Dendritic cell treated with granulocyte-macrophage colony-stimulating factor and Interleukin-4, amounts not matched to agents 40 ng/mL and 50 ng/mL, for 4 days (primary cell): ENCODE measurements around the gene PRG2.

Experiments used
- H3K27ac Mint-ChIP-seq: one replicate; pipeline ENCODE4 v1.8.0; 2022; ENCODE audit warnings: mild to moderate bottlenecking, mixed read lengths
- H3K27me3 Mint-ChIP-seq: one replicate; pipeline ENCODE4 v1.8.0; 2022; ENCODE audit warnings: mild to moderate bottlenecking, mixed read lengths
- H3K36me3 Mint-ChIP-seq: one replicate; pipeline ENCODE4 v1.8.0; 2022; ENCODE audit warnings: low read depth, mixed read lengths
- H3K4me1 Mint-ChIP-seq: one replicate; pipeline ENCODE4 v1.8.0; 2022; ENCODE audit warnings: low read depth, mixed read lengths
- H3K4me3 Mint-ChIP-seq: one replicate; pipeline ENCODE4 v1.8.0; 2022; ENCODE audit warnings: mild to moderate bottlenecking, moderate library complexity, mixed read lengths
- H3K9me3 Mint-ChIP-seq: one replicate; pipeline ENCODE4 v1.8.0; 2022; ENCODE audit warnings: mixed read lengths
- intact Hi-C: fragments of 100-400 bp; cut with micrococcal nuclease; formaldehyde crosslinking; loops from one replicate; pipeline ENCODE4 v1.15.0; 2022

Gene PRG2

GRCh38 chr11:57396744-57397143 lies 6.3 kb upstream of the PRG2 start:
- Mint-ChIP-seq H3K27ac (no peak overlapping the region), H3K36me3 (no peaks in the 10 kb centered on the region), H3K4me1 (peaks cover 5% of the 10 kb centered on the region), H3K4me3 (no peak overlapping the region), H3K9me3 (no peaks in the 10 kb centered on the region), H3K27me3 (no peaks in the 10 kb centered on the region)
- intact Hi-C loops, result no loop called here

GRCh38 chr11:57395905-57396623 lies 5.6 kb upstream of the PRG2 start:
- Mint-ChIP-seq H3K4me1 (peaks cover 8% of the 10 kb centered on the region), H3K9me3 (no peaks in the 10 kb centered on the region), H3K36me3 (no peaks in the 10 kb centered on the region), H3K4me3 (no peak overlapping the region), H3K27ac (no peak overlapping the region), H3K27me3 (no peaks in the 10 kb centered on the region)
- intact Hi-C loops, result no loop called here

- Mint-ChIP-seq H3K27me3 (peaks cover under 1% of the 10 kb centered on the region), H3K9me3 (no peaks in the 10 kb centered on the region), H3K27ac (no peak overlapping the region), H3K4me3 (no peak overlapping the region), H3K4me1 (peaks cover 9% of the 10 kb centered on the region), H3K36me3 (no peaks in the 10 kb centered on the region)
- intact Hi-C loops, result no loop called here
Observed at GRCh38 chr11:57394203-57394965, 3.9 kb upstream of the PRG2 start.

GRCh38 chr11:57392763-57393105 lies 2.3 kb upstream of the PRG2 start:
- Mint-ChIP-seq H3K4me1 (peaks cover 10% of the 10 kb centered on the region), H3K27ac (no peak overlapping the region), H3K4me3 (no peak overlapping the region), H3K27me3 (peaks cover 4% of the 10 kb centered on the region), H3K9me3 (no peaks in the 10 kb centered on the region), H3K36me3 (no peaks in the 10 kb centered on the region)
- intact Hi-C loops, result no loop called here

- Mint-ChIP-seq H3K36me3 (no peaks in the 10 kb centered on the region), H3K27me3 (peaks cover 4% of the 10 kb centered on the region), H3K9me3 (no peaks in the 10 kb centered on the region), H3K4me1 (peaks cover 15% of the 10 kb centered on the region), H3K4me3 (no peak overlapping the region), H3K27ac (no peak overlapping the region)
- intact Hi-C loops, result no loop called here
Observed at GRCh38 chr11:57392066-57392762, 1.8 kb upstream of the PRG2 start.

GRCh38 chr11:57391539-57391938 lies 1.1 kb upstream of the PRG2 start:
- no peak overlapping the region for H3K4me3 Mint-ChIP-seq
- H3K27ac Mint-ChIP-seq, result no peak overlapping the region
- peaks cover 4% of the 10 kb centered on the region for H3K27me3 Mint-ChIP-seq
- intact Hi-C loops, result no loop called here
- H3K4me1 Mint-ChIP-seq, result peaks cover 17% of the 10 kb centered on the region
- H3K36me3 Mint-ChIP-seq, result no peaks in the 10 kb centered on the region
- H3K9me3 Mint-ChIP-seq, result no peaks in the 10 kb centered on the region

GRCh38 chr11:57391111-57391510 lies 661 bp upstream of the PRG2 start:
- no peak overlapping the region for H3K4me3 Mint-ChIP-seq
- peaks cover 4% of the 10 kb centered on the region for H3K27me3 Mint-ChIP-seq
- no peaks in the 10 kb centered on the region for H3K36me3 Mint-ChIP-seq
- intact Hi-C loops, result no loop called here
- no peaks in the 10 kb centered on the region for H3K9me3 Mint-ChIP-seq
- H3K27ac Mint-ChIP-seq, result no peak overlapping the region
- H3K4me1 Mint-ChIP-seq, result peaks cover 17% of the 10 kb centered on the region

- H3K27ac Mint-ChIP-seq, result no peak overlapping the region
- no peak overlapping the region for H3K4me3 Mint-ChIP-seq
- H3K4me1 Mint-ChIP-seq, result peaks cover 23% of the 10 kb centered on the region
- H3K9me3 Mint-ChIP-seq, result no peaks in the 10 kb centered on the region
- H3K36me3 Mint-ChIP-seq, result no peaks in the 10 kb centered on the region
- H3K27me3 Mint-ChIP-seq, result peaks cover 4% of the 10 kb centered on the region
- intact Hi-C loops, result no loop called here
Observed at GRCh38 chr11:57387289-57388030, 3.0 kb downstream of the PRG2 start.

- Mint-ChIP-seq H3K27me3 (peaks cover 4% of the 10 kb centered on the region), H3K4me1 (peaks cover 18% of the 10 kb centered on the region)
- intact Hi-C loops, result no loop called here
Observed at GRCh38 chr11:57386178-57386940, 4.1 kb downstream of the PRG2 start.

GRCh38 chr11:57380975-57381374 lies 9.5 kb downstream of the PRG2 start, which contains the start of gene PRG3:
Gene PRG3, minus strand, starts transcription at chr11:57381150. Its CDS starts 442 bp downstream, at chr11:57380708.
- Mint-ChIP-seq H3K9me3 (no peaks in the 10 kb centered on the region), H3K36me3 (no peaks in the 10 kb centered on the region), H3K27me3 (peaks cover 22% of the 10 kb centered on the region), H3K4me1 (peaks cover 6% of the 10 kb centered on the region), H3K4me3 (no peak within 1 kb of the TSS), H3K27ac (no peak within 1 kb of the TSS)
- intact Hi-C loops, result no loop called here

More at GRCh38 chr11:57386178-57386940, 4.1 kb downstream of the PRG2 start:
- Mint-ChIP-seq H3K4me3 (no peak overlapping the region), H3K27ac (no peak overlapping the region), H3K36me3 (no peaks in the 10 kb centered on the region), H3K9me3 (no peaks in the 10 kb centered on the region)

GRCh38 chr11:57379732-57380131 lies 10.7 kb downstream of the PRG2 start:
- no peak overlapping the region for H3K27ac Mint-ChIP-seq
- H3K4me3 Mint-ChIP-seq, result no peak overlapping the region
- no peaks in the 10 kb centered on the region for H3K9me3 Mint-ChIP-seq
- peaks cover 13% of the 10 kb centered on the region for H3K4me1 Mint-ChIP-seq
- H3K27me3 Mint-ChIP-seq, result peaks cover 22% of the 10 kb centered on the region
- intact Hi-C loops, result no loop called here
- H3K36me3 Mint-ChIP-seq, result no peaks in the 10 kb centered on the region

GRCh38 chr11:57378186-57378585 lies 12.3 kb downstream of the PRG2 start:
- Mint-ChIP-seq H3K4me3 (no peak overlapping the region), H3K27me3 (peaks cover 22% of the 10 kb centered on the region), H3K4me1 (peaks cover 11% of the 10 kb centered on the region), H3K36me3 (no peaks in the 10 kb centered on the region), H3K9me3 (no peaks in the 10 kb centered on the region), H3K27ac (no peak overlapping the region)
- intact Hi-C loops, result no loop called here

- peaks cover 12% of the 10 kb centered on the region for H3K4me1 Mint-ChIP-seq
Observed at GRCh38 chr11:57377107-57377506, 13.3 kb downstream of the PRG2 start.

More at GRCh38 chr11:57377107-57377506, 13.3 kb downstream of the PRG2 start:
- no peaks in the 10 kb centered on the region for H3K36me3 Mint-ChIP-seq
- intact Hi-C loops, result no loop called here
- H3K27ac Mint-ChIP-seq, result no peak overlapping the region
- no peaks in the 10 kb centered on the region for H3K9me3 Mint-ChIP-seq
- peaks cover 22% of the 10 kb centered on the region for H3K27me3 Mint-ChIP-seq
- H3K4me3 Mint-ChIP-seq, result no peak overlapping the region
